ENCODE data around the gene ZIM2. TPM values are rescaled to one million over a fixed set of nuclear protein-coding genes. Genes with fewer than 3 reads are reported as not detected.

ZIM2 gene
- total RNA-seq, 1 donor from 2014 or later, result not detected

DNA sequence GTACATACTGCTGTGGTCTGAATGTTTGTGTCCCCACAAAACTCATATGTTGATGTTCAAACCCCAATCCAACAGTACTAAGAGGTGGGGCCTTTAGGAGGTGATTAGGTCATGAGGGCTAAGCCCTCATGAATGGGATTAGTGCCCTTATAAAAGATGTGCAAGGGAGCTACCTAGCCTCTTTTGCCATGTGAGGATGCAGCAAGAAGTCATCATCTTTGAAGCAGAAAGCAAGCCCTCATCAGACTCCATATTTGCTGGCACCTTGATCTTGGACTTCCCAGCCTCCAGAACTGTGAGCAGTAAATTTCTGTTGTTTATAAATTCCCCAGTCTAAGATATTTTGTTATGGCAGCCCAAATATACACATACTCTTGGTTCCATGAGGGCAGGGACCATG lies 33.9 kb downstream of the ZIM2 start:
- no peak for DNase-seq (ENCODE audit: low spot score)
- Mint-ChIP-seq H3K36me3 (ENCODE audit: low read depth, unreplicated experiment) (peaks cover 5% of the 10 kb centered on the region), H3K27me3 (ENCODE audit: unreplicated experiment) (peaks cover 3% of the 10 kb centered on the region), H3K9me3 (ENCODE audit: unreplicated experiment) (peaks cover 36% of the 10 kb centered on the region), H3K4me3 (ENCODE audit: unreplicated experiment) (no peak overlapping the region), H3K27ac (ENCODE audit: unreplicated experiment) (no peak overlapping the region), H3K4me1 (ENCODE audit: unreplicated experiment) (no peaks in the 10 kb centered on the region)
- TF ChIP-seq, protein P1, sequence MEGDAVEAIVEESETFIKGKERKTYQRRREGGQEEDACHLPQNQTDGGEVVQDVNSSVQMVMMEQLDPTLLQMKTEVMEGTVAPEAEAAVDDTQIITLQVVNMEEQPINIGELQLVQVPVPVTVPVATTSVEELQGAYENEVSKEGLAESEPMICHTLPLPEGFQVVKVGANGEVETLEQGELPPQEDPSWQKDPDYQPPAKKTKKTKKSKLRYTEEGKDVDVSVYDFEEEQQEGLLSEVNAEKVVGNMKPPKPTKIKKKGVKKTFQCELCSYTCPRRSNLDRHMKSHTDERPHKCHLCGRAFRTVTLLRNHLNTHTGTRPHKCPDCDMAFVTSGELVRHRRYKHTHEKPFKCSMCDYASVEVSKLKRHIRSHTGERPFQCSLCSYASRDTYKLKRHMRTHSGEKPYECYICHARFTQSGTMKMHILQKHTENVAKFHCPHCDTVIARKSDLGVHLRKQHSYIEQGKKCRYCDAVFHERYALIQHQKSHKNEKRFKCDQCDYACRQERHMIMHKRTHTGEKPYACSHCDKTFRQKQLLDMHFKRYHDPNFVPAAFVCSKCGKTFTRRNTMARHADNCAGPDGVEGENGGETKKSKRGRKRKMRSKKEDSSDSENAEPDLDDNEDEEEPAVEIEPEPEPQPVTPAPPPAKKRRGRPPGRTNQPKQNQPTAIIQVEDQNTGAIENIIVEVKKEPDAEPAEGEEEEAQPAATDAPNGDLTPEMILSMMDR (IDR thresholded peaks at IDR 0.05; ENCODE audit: unreplicated experiment), result no peak

DNA sequence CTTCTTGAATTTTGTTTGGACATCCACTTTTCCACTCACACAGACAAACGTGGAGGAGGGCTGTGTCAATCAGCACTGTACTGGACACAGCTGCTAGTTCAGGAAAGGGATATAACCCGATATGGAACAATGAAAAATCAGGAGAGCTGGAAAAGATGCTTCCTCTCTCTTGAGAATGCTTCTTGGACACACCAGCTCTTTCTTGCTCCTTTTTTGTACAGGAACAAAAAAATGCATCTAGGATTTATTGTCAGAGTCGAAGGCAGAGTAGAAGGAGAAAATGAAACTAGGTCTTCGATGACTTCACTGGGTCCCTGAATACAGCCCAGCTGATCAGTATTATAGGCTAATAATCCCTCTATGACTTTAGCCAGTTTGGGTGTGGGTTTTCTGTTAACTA lies 62.2 kb downstream of the ZIM2 start:
- H3K4me3 Mint-ChIP-seq (ENCODE audit: unreplicated experiment), result no peak overlapping the region
- H3K9me3 Mint-ChIP-seq (ENCODE audit: unreplicated experiment), result peaks cover 48% of the 10 kb centered on the region
- H3K27ac Mint-ChIP-seq (ENCODE audit: unreplicated experiment), result no peak overlapping the region

DNA sequence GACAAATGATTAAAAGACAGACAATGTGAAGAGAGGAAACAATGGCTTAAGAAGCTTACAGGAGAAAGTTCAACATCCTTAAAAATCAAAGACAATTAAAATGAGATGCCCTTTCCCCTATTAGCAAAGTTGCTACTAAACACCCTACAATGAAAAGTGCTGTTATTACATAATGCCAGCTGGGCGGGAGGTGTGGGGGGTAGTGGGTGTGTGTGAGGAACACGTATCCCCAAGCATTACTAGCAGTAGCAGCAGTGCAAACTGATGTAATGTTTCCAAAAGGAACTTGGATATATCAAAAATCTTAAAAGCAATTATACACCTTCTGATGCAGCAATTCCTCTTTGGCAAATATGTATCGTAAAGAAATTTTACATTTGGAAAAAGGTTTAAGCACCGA lies 70.9 kb downstream of the ZIM2 start:
- Mint-ChIP-seq H3K9me3 (ENCODE audit: unreplicated experiment) (peaks cover 35% of the 10 kb centered on the region), H3K36me3 (ENCODE audit: low read depth, unreplicated experiment) (peaks cover 15% of the 10 kb centered on the region)

More for the DNA sequence above, 62.2 kb downstream of the ZIM2 start:
- peaks cover 7% of the 10 kb centered on the region for H3K36me3 Mint-ChIP-seq (ENCODE audit: low read depth, unreplicated experiment)
- TF ChIP-seq, protein P1 (IDR thresholded peaks at IDR 0.05; ENCODE audit: unreplicated experiment), result no peak
- no peaks in the 10 kb centered on the region for H3K4me1 Mint-ChIP-seq (ENCODE audit: unreplicated experiment)
- H3K27me3 Mint-ChIP-seq (ENCODE audit: unreplicated experiment), result peaks cover 10% of the 10 kb centered on the region
- no peak for DNase-seq (ENCODE audit: low spot score)

DNA sequence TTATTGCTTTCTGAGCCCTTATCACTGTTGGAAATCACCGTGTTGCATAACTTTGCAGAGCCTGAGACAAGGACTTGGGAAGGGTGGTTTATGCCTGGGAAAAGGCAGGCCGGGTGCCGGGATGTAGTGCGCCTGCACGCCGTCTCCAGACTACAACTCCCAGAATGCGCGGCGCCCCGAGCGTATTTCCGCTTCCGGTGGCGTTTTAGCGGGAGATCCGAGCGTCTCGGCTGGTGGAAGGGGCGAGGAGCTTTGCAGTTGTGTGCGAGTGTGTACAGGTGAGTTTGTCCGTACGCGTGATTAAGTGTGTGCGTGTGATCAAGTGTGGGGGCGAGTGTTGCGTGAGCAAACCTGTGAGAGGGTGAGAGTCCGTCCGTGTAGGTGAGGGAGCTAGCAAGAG lies 75.4 kb downstream of the ZIM2 start:
- TF ChIP-seq, protein P1 (IDR thresholded peaks at IDR 0.05; ENCODE audit: unreplicated experiment), result no peak
- no peak for DNase-seq (ENCODE audit: low spot score)
- Mint-ChIP-seq H3K27me3 (ENCODE audit: unreplicated experiment) (peaks cover 6% of the 10 kb centered on the region), H3K4me3 (ENCODE audit: unreplicated experiment) (peak overlapping the region; percentile 66), H3K36me3 (ENCODE audit: low read depth, unreplicated experiment) (peaks cover 21% of the 10 kb centered on the region), H3K9me3 (ENCODE audit: unreplicated experiment) (peaks cover 59% of the 10 kb centered on the region), H3K4me1 (ENCODE audit: unreplicated experiment) (no peaks in the 10 kb centered on the region), H3K27ac (ENCODE audit: unreplicated experiment) (no peak overlapping the region)

More for the DNA sequence above, 70.9 kb downstream of the ZIM2 start:
- Mint-ChIP-seq H3K4me3 (ENCODE audit: unreplicated experiment) (no peak overlapping the region), H3K27ac (ENCODE audit: unreplicated experiment) (no peak overlapping the region), H3K4me1 (ENCODE audit: unreplicated experiment) (no peaks in the 10 kb centered on the region), H3K27me3 (ENCODE audit: unreplicated experiment) (peaks cover 2% of the 10 kb centered on the region)
- TF ChIP-seq, protein P1 (IDR thresholded peaks at IDR 0.05; ENCODE audit: unreplicated experiment), result no peak
- no peak for DNase-seq (ENCODE audit: low spot score)

DNA sequence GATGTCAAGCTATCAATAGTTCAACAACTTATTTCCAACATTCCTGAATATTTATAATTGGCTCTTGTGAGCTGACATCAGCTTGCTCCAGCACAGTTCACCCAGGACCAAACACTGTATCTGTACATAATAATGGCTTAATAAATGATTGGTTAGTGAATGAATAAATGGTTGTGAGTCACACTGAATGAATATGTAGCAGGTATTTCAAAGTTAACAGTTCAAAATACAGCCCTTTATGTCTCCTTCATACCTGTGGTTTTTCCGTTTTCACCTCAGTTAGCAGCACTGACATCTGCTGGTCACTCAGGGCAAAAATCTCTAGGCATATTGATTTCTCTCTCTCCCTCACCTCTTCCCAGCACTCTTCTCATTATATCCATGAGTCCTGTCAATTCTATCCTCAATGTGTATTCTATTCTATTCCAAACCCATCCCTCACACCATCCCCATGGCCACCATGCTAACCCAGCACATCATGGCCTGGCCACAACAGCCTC lies 76.3 kb downstream of the ZIM2 start:
- Mint-ChIP-seq H3K4me3 (ENCODE audit: unreplicated experiment) (no peak overlapping the region), H3K27ac (ENCODE audit: unreplicated experiment) (no peak overlapping the region), H3K36me3 (ENCODE audit: low read depth, unreplicated experiment) (peaks cover 27% of the 10 kb centered on the region), H3K4me1 (ENCODE audit: unreplicated experiment) (no peaks in the 10 kb centered on the region), H3K9me3 (ENCODE audit: unreplicated experiment) (peaks cover 61% of the 10 kb centered on the region), H3K27me3 (ENCODE audit: unreplicated experiment) (peaks cover 6% of the 10 kb centered on the region)
- TF ChIP-seq, protein P1 (IDR thresholded peaks at IDR 0.05; ENCODE audit: unreplicated experiment), result no peak
- DNase-seq (ENCODE audit: low spot score), result no peak
